ENCODE results near the gene NPS. TPM values are rescaled to one million over a fixed set of nuclear protein-coding genes. Genes with fewer than 3 reads are reported as not detected.

Gene NPS
- total RNA-seq, 1 donor from 2014 or later: not detected

GRCh38 chr10:127553417-127553816, 4.3 kb downstream of the NPS start:
- no peak overlapping the region for H3K4me3 ChIP-seq
- H3K4me1 ChIP-seq: no peaks in the 10 kb centered on the region
- no peak for TF ChIP-seq CTCF (IDR thresholded peaks at IDR 0.05; ENCODE audit: borderline replicate concordance)
- peaks cover 29% of the 10 kb centered on the region for H3K27me3 ChIP-seq (ENCODE audit: low read depth)
- H3K27ac ChIP-seq (replicated peaks): no peak overlapping the region
- DNase-seq: no peak
- no peaks in the 10 kb centered on the region for H3K36me3 ChIP-seq
- no peaks in the 10 kb centered on the region for H3K9me3 ChIP-seq (replicated peaks)
- intact Hi-C loops (cut with micrococcal nuclease): no loop called here

GRCh38 chr10:127556916-127557315, 7.8 kb downstream of the NPS start:
- intact Hi-C loops (cut with micrococcal nuclease): no loop called here
- DNase-seq: no peak
- H3K27me3 ChIP-seq (ENCODE audit: low read depth): peaks cover 39% of the 10 kb centered on the region
- TF ChIP-seq CTCF (IDR thresholded peaks at IDR 0.05; ENCODE audit: borderline replicate concordance): no peak
- H3K4me3 ChIP-seq: no peak overlapping the region
- H3K36me3 ChIP-seq: no peaks in the 10 kb centered on the region
- no peaks in the 10 kb centered on the region for H3K4me1 ChIP-seq
- H3K27ac ChIP-seq (replicated peaks): no peak overlapping the region
- no peaks in the 10 kb centered on the region for H3K9me3 ChIP-seq (replicated peaks)

GRCh38 chr10:127561647-127562046, 12.5 kb downstream of the NPS start:
- intact Hi-C loops (cut with micrococcal nuclease): no loop called here
- no peak for DNase-seq
- peaks cover 16% of the 10 kb centered on the region for H3K27me3 ChIP-seq (ENCODE audit: low read depth)
- no peak overlapping the region for H3K4me3 ChIP-seq
- no peak for TF ChIP-seq CTCF (IDR thresholded peaks at IDR 0.05; ENCODE audit: borderline replicate concordance)
- H3K27ac ChIP-seq (replicated peaks): no peak overlapping the region
- no peaks in the 10 kb centered on the region for H3K9me3 ChIP-seq (replicated peaks)
- H3K36me3 ChIP-seq: no peaks in the 10 kb centered on the region
- peaks cover 7% of the 10 kb centered on the region for H3K4me1 ChIP-seq

- TF ChIP-seq CTCF (IDR thresholded peaks at IDR 0.05; ENCODE audit: borderline replicate concordance): peak; percentile 66
- no peak overlapping the region for H3K27ac ChIP-seq (replicated peaks)
- no peaks in the 10 kb centered on the region for H3K9me3 ChIP-seq (replicated peaks)
- no peaks in the 10 kb centered on the region for H3K36me3 ChIP-seq
- intact Hi-C loops (cut with micrococcal nuclease): no loop called here
- H3K27me3 ChIP-seq (ENCODE audit: low read depth): peaks cover 24% of the 10 kb centered on the region
- H3K4me1 ChIP-seq: peaks cover 7% of the 10 kb centered on the region
- no peak overlapping the region for H3K4me3 ChIP-seq
- no peak for DNase-seq
These were observed 14.8 kb downstream of the NPS start for GRCh38 chr10:127563718-127564553.

- H3K27ac ChIP-seq (replicated peaks): no peak overlapping the region
- no peak overlapping the region for H3K4me3 ChIP-seq
- H3K27me3 ChIP-seq (ENCODE audit: low read depth): peaks cover 19% of the 10 kb centered on the region
- no peak for TF ChIP-seq CTCF (IDR thresholded peaks at IDR 0.05; ENCODE audit: borderline replicate concordance)
- peaks cover 7% of the 10 kb centered on the region for H3K4me1 ChIP-seq
- intact Hi-C loops (cut with micrococcal nuclease): no loop called here
- H3K36me3 ChIP-seq: no peaks in the 10 kb centered on the region
- no peaks in the 10 kb centered on the region for H3K9me3 ChIP-seq (replicated peaks)
- DNase-seq: no peak
These were observed 15.5 kb downstream of the NPS start for GRCh38 chr10:127564644-127565043.
